Measurements from ENCODE around the gene TBC1D10B.

- TF ChIP-seq CTCF (IDR thresholded peaks at IDR 0.05 in 4 of 5, conservative IDR thresholded peaks at IDR 0.05 in 1 of 5): no peak
- TF ChIP-seq POLR2A (IDR thresholded peaks at IDR 0.05): no peak
Observed at GRCh38 chr16:30355954-30356308, 14.4 kb downstream of the TBC1D10B start.
